Breast epithelium (tissue), 3 donors: ENCODE measurements around the gene C8G.

ENCODE experiments used
- POLR2A ChIP-seq: fragments of 450-650 bp; IDR thresholded peaks from one replicate; pipeline ENCODE4 v1.6.1; 2016; ENCODE audit warnings: antibody characterized with exemption, mild to moderate bottlenecking, moderate library complexity
- TF ChIP-seq, protein P1 (sequence below), 3 donors: fragments of 450-650 bp; IDR thresholded peaks; one replicate each; pipeline ENCODE4 v1.5.1; 2016 to 2017; ENCODE audit warnings: antibody characterized with exemption in 3 of 3, mild to moderate bottlenecking in 3 of 3, moderate library complexity in 3 of 3

GRCh38 chr9:136957901-136958300, 12.9 kb downstream of the C8G start:
- TF ChIP-seq, protein P1, sequence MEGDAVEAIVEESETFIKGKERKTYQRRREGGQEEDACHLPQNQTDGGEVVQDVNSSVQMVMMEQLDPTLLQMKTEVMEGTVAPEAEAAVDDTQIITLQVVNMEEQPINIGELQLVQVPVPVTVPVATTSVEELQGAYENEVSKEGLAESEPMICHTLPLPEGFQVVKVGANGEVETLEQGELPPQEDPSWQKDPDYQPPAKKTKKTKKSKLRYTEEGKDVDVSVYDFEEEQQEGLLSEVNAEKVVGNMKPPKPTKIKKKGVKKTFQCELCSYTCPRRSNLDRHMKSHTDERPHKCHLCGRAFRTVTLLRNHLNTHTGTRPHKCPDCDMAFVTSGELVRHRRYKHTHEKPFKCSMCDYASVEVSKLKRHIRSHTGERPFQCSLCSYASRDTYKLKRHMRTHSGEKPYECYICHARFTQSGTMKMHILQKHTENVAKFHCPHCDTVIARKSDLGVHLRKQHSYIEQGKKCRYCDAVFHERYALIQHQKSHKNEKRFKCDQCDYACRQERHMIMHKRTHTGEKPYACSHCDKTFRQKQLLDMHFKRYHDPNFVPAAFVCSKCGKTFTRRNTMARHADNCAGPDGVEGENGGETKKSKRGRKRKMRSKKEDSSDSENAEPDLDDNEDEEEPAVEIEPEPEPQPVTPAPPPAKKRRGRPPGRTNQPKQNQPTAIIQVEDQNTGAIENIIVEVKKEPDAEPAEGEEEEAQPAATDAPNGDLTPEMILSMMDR (IDR thresholded peaks at IDR 0.05): no peak
- TF ChIP-seq POLR2A: no peak
